Spinal cord (tissue), 10 donors: ENCODE data around the gene ANGPTL4. TPM values are rescaled to one million over a fixed set of nuclear protein-coding genes. Genes with fewer than 3 reads are reported as not detected.

Source experiments
- DNase-seq, 6 donors: peaks; one replicate each; pipeline versions ENCODE4 v3.0.0 to v3.0.0-alpha.2; 2013 to 2015; ENCODE audit warnings: low spot score in 6 of 6, low read depth in 4 of 6
- H3K27ac ChIP-seq: one replicate; pipeline ENCODE4 v1.5.1; 2013; ENCODE audit warnings: low read depth, low read length, control low read depth
- H3K27me3 ChIP-seq: one replicate; pipeline ENCODE4 v1.6.1; 2013; ENCODE audit warnings: low read length; ENCODE audit not compliant: control insufficient read depth, insufficient read depth
- H3K36me3 ChIP-seq: one replicate; pipeline ENCODE4 v1.6.1; 2013; ENCODE audit warnings: low read length; ENCODE audit not compliant: control insufficient read depth, insufficient read depth
- H3K4me1 ChIP-seq: one replicate; pipeline ENCODE4 v1.6.1; 2013; ENCODE audit warnings: low read length; ENCODE audit not compliant: control insufficient read depth, insufficient read depth
- H3K4me3 ChIP-seq: one replicate; pipeline ENCODE4 v1.5.1; 2013; ENCODE audit warnings: low read depth, low read length, control low read depth
- H3K9me3 ChIP-seq: one replicate; pipeline ENCODE4 v1.6.1; 2013; ENCODE audit warnings: low read length; ENCODE audit not compliant: control insufficient read depth, insufficient read depth
- WGBS: methylation state at CpG from one replicate; pipeline ENCODE4 v1.1.5; 2013; ENCODE audit warnings: missing lambda C conversion rate; ENCODE audit not compliant: insufficient coverage; 5-methylcytosine and 5-hydroxymethylcytosine counted together
- polyA plus RNA-seq, 2 donors: library from polyadenylated mRNA; unstranded; fragments of 120-200 nt; gene quantifications; one replicate each; pipeline ENCODE4 v1.2.1, GENCODE V29; 2013; ENCODE audit not compliant: insufficient read length in 2 of 2
- total RNA-seq, 2 donors: library from RNA; depleted of rRNA in 1 of 2; stranded (reverse); fragments of 120-200 nt in 1 of 2; fragments of >200 nt in 1 of 2; gene quantifications; one replicate each; pipeline versions ENCODE4 v1.2.3 to v1.2.4, GENCODE V29; 2013 to 2014
- donor health status: healthy.

The ANGPTL4 gene
- total and polyA plus RNA-seq, 4 donors = 2.1 to 11.8 (median 6.2) TPM

- H3K27me3 ChIP-seq = no peaks in the 10 kb centered on the region
- 58% methylated on average over 21 of the region's 22 CpGs for WGBS
- DNase-seq = peak in 2 of 6 donors; percentile 19 to 51
- H3K9me3 ChIP-seq = no peaks in the 10 kb centered on the region
- H3K27ac ChIP-seq = no peak overlapping the region
- H3K4me3 ChIP-seq = no peak overlapping the region
- H3K36me3 ChIP-seq = peaks cover 85% of the 10 kb centered on the region
- H3K4me1 ChIP-seq = peaks cover 66% of the 10 kb centered on the region
Measured at GRCh38 chr19:8396563-8397203, 32.7 kb downstream of the ANGPTL4 start.

DNA sequence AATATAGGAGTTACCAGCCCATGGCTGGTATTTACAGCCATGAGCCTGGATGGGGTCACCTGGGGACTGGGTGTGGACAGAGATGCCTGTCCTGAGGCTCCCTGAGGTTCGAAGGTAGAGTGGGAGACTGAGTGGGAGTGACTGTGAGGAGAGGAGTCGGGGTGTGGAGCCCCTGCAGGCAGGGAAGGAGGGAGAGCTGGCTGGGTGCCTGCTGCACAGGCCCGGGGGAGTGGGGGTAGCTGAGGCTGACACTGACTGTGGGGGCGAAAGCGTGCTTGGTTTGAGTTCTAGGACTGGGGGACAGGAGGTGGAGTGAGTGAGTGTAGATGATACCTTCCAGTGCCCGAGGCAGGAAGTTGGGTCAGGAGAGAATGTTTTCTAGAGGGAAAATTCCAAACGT lies 33.3 kb downstream of the ANGPTL4 start:
- Histone ChIP-seq H3K27me3 (no peaks in the 10 kb centered on the region), H3K36me3 (peaks cover 85% of the 10 kb centered on the region), H3K4me1 (peaks cover 60% of the 10 kb centered on the region), H3K27ac (no peak overlapping the region), H3K4me3 (no peak overlapping the region), H3K9me3 (no peaks in the 10 kb centered on the region)
- 76% methylated on average over 7 of the region's 7 CpGs for WGBS
- DNase-seq = no peak

GRCh38 chr19:8397746-8398310 lies 33.9 kb downstream of the ANGPTL4 start:
- peaks cover 89% of the 10 kb centered on the region for H3K36me3 ChIP-seq
- no peaks in the 10 kb centered on the region for H3K27me3 ChIP-seq
- no peaks in the 10 kb centered on the region for H3K9me3 ChIP-seq
- H3K4me1 ChIP-seq = peaks cover 55% of the 10 kb centered on the region
- 83% methylated on average over 9 of the region's 10 CpGs for WGBS
- DNase-seq = no peak
- H3K4me3 ChIP-seq = no peak overlapping the region
- H3K27ac ChIP-seq = no peak overlapping the region

- Histone ChIP-seq H3K4me3 (no peak overlapping the region), H3K36me3 (peaks cover 89% of the 10 kb centered on the region), H3K27me3 (no peaks in the 10 kb centered on the region), H3K27ac (no peak overlapping the region), H3K9me3 (no peaks in the 10 kb centered on the region), H3K4me1 (peaks cover 50% of the 10 kb centered on the region)
- 71% methylated on average over 5 of the region's 9 CpGs for WGBS
- no peak for DNase-seq
Measured at GRCh38 chr19:8398311-8398771, 34.4 kb downstream of the ANGPTL4 start.

GRCh38 chr19:8399681-8400188 lies 35.8 kb downstream of the ANGPTL4 start:
- DNase-seq = no peak
- no peaks in the 10 kb centered on the region for H3K9me3 ChIP-seq
- no peaks in the 10 kb centered on the region for H3K27me3 ChIP-seq
- peaks cover 89% of the 10 kb centered on the region for H3K36me3 ChIP-seq
- H3K27ac ChIP-seq = no peak overlapping the region
- no peak overlapping the region for H3K4me3 ChIP-seq
- H3K4me1 ChIP-seq = peaks cover 36% of the 10 kb centered on the region
- WGBS = 93% methylated on average over 30 of the region's 34 CpGs

DNA sequence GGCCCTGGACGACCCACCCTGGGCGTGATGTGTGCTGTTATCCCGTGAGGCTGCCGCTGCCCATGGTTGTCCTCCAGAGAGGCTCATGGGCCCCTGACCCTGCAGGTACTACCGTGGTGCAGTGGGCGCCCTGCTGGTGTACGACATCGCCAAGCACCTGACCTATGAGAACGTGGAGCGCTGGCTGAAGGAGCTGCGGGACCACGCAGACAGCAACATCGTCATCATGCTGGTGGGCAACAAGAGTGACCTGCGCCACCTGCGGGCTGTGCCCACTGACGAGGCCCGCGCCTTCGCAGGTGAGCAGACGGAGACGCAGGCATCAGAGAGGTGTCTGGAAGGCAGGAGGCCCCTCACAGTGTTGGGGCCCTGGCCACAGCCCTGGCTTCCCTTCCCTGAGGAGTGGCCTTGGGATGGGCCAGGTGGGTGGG lies 38.0 kb downstream of the ANGPTL4 start:
- peaks cover 16% of the 10 kb centered on the region for H3K4me1 ChIP-seq
- no peak overlapping the region for H3K4me3 ChIP-seq
- no peaks in the 10 kb centered on the region for H3K9me3 ChIP-seq
- H3K27me3 ChIP-seq = no peaks in the 10 kb centered on the region
- H3K36me3 ChIP-seq = peaks cover 80% of the 10 kb centered on the region
- H3K27ac ChIP-seq = no peak overlapping the region
- 97% methylated on average over 21 of the region's 21 CpGs for WGBS
- DNase-seq = no peak

- H3K36me3 ChIP-seq = peaks cover 69% of the 10 kb centered on the region
- H3K27me3 ChIP-seq = no peaks in the 10 kb centered on the region
- DNase-seq = no peak
- no peak overlapping the region for H3K27ac ChIP-seq
- H3K4me1 ChIP-seq = peaks cover 3% of the 10 kb centered on the region
- 93% methylated on average over 43 of the region's 44 CpGs for WGBS
- H3K4me3 ChIP-seq = no peak overlapping the region
- no peaks in the 10 kb centered on the region for H3K9me3 ChIP-seq
Measured at GRCh38 chr19:8403098-8403819, 39.3 kb downstream of the ANGPTL4 start.

DNA sequence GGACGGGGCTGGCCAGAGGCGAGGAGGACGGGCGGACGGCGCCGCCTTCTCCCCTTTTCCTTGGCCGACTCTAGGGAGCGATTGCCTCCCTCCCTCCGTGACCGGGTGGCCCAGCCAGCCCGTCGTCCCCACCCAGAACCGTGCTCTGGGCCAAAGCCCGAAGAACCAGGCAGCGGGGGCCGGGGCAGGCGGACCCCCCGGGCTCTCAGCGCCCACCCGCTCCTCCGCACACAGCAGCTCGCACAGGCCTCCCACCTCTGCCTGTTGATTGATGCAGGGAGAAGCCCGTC lies 39.8 kb downstream of the ANGPTL4 start:
- no peak for DNase-seq
- Histone ChIP-seq H3K27ac (no peak overlapping the region), H3K9me3 (no peaks in the 10 kb centered on the region), H3K27me3 (no peaks in the 10 kb centered on the region), H3K36me3 (peaks cover 64% of the 10 kb centered on the region), H3K4me1 (no peaks in the 10 kb centered on the region), H3K4me3 (no peak overlapping the region)
- 85% methylated on average over 22 of the region's 24 CpGs for WGBS

- Histone ChIP-seq H3K27ac (no peak overlapping the region), H3K36me3 (peaks cover 58% of the 10 kb centered on the region), H3K4me3 (no peak overlapping the region), H3K9me3 (no peaks in the 10 kb centered on the region), H3K27me3 (no peaks in the 10 kb centered on the region), H3K4me1 (no peaks in the 10 kb centered on the region)
- WGBS = 87% methylated on average over 15 of the region's 18 CpGs
- DNase-seq = no peak
Measured at GRCh38 chr19:8404391-8405151, 40.6 kb downstream of the ANGPTL4 start.
